ENCODE results near the gene LRTM2.

DNA sequence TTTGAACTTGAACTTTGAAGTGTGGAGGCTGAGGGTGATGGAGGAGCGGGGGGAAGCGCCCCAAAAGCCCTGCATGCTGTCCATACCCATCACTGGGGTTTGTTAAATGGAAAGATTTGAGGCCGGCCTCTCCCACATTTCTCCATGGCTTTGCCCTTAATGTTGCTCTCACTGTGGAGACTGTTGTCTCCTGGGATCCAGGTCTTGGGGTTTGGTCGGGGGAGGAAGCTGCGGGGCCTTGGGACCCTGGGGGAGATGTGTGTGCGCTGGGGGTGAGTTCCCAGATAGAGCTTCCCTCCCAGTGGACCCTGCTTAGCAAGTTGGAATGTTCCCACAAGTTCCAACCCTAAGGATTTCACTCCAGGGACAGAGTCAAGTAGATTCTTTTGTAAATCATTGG, 28.0 kb upstream of the LRTM2 start:
- TF ChIP-seq, protein P1, sequence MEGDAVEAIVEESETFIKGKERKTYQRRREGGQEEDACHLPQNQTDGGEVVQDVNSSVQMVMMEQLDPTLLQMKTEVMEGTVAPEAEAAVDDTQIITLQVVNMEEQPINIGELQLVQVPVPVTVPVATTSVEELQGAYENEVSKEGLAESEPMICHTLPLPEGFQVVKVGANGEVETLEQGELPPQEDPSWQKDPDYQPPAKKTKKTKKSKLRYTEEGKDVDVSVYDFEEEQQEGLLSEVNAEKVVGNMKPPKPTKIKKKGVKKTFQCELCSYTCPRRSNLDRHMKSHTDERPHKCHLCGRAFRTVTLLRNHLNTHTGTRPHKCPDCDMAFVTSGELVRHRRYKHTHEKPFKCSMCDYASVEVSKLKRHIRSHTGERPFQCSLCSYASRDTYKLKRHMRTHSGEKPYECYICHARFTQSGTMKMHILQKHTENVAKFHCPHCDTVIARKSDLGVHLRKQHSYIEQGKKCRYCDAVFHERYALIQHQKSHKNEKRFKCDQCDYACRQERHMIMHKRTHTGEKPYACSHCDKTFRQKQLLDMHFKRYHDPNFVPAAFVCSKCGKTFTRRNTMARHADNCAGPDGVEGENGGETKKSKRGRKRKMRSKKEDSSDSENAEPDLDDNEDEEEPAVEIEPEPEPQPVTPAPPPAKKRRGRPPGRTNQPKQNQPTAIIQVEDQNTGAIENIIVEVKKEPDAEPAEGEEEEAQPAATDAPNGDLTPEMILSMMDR (IDR thresholded peaks at IDR 0.05): no peak
- no peak for TF ChIP-seq POLR2A (IDR thresholded peaks at IDR 0.05)
